H9 (cell line): ENCODE data around the gene SPOUT1. TPM values are rescaled to one million over a fixed set of nuclear protein-coding genes. Genes with fewer than 3 reads are reported as not detected.

Experiments
- DNase-seq: peaks from one replicate; pipeline ENCODE4 v3.0.0-alpha.2; 2017
- H2AFZ ChIP-seq: one replicate; pipeline ENCODE4 v1.6.1; 2013; ENCODE audit warnings: mild to moderate bottlenecking, low read length, control low read depth, moderate library complexity
- H2AK5ac ChIP-seq: 2 replicates; pipeline ENCODE4 v1.6.1; 2013; ENCODE audit warnings: low read length, control low read depth, mixed read lengths; ENCODE audit not compliant: insufficient read length
- H2BK120ac ChIP-seq: one replicate; pipeline ENCODE4 v1.6.1; 2013; ENCODE audit warnings: low read depth, mild to moderate bottlenecking, low read length, control low read depth, inconsistent platforms; ENCODE audit not compliant: poor library complexity, severe bottlenecking
- H2BK12ac ChIP-seq: 2 replicates; pipeline ENCODE4 v1.6.1; 2013; ENCODE audit warnings: low read length, control low read depth, mixed read lengths, low read depth; ENCODE audit not compliant: insufficient read length
- H2BK15ac ChIP-seq: 2 replicates; pipeline ENCODE4 v1.6.1; 2013; ENCODE audit warnings: low read depth, low read length, control low read depth
- H2BK20ac ChIP-seq: one replicate; pipeline ENCODE4 v1.6.1; 2013; ENCODE audit warnings: low read depth, mild to moderate bottlenecking, low read length, control low read depth, inconsistent platforms; ENCODE audit not compliant: poor library complexity, severe bottlenecking
- H2BK5ac ChIP-seq: 2 replicates; pipeline ENCODE4 v1.6.1; 2013; ENCODE audit warnings: low read length, control low read depth, mixed read lengths; ENCODE audit not compliant: insufficient read length
- H3K14ac ChIP-seq: 2 replicates; pipeline ENCODE4 v1.6.1; 2013; ENCODE audit warnings: low read length, control low read depth; ENCODE audit not compliant: insufficient read depth
- H3K18ac ChIP-seq: 2 replicates; pipeline ENCODE4 v1.6.1; 2013; ENCODE audit warnings: low read depth, mild to moderate bottlenecking, mixed read lengths, low read length, control low read depth; ENCODE audit not compliant: insufficient read length
- H3K23ac ChIP-seq: 2 replicates; pipeline ENCODE4 v1.6.1; 2013; ENCODE audit warnings: low read length, control low read depth, mixed read lengths, low read depth; ENCODE audit not compliant: insufficient read length
- H3K23me2 ChIP-seq: 2 replicates; pipeline ENCODE4 v1.6.1; 2013; ENCODE audit warnings: low read depth, mild to moderate bottlenecking, mixed read lengths, low read length, control low read depth; ENCODE audit not compliant: insufficient read length, poor library complexity, severe bottlenecking
- H3K27ac ChIP-seq: 2 replicates; pipeline ENCODE4 v1.5.1; 2013; ENCODE audit warnings: low read length, control low read depth, mixed read lengths, low read depth; ENCODE audit not compliant: insufficient read length
- H3K27me3 ChIP-seq: 2 replicates; pipeline ENCODE4 v1.6.1; 2013; ENCODE audit warnings: low read length, control low read depth, inconsistent platforms; ENCODE audit not compliant: insufficient read depth
- H3K4ac ChIP-seq: 2 replicates; pipeline ENCODE4 v1.6.1; 2013; ENCODE audit warnings: low read depth, mild to moderate bottlenecking, control low read depth, inconsistent platforms, low read length, moderate library complexity
- H3K4me1 ChIP-seq: 2 replicates; pipeline ENCODE4 v1.6.1; 2013; ENCODE audit warnings: low read length, control low read depth, inconsistent platforms; ENCODE audit not compliant: insufficient read depth
- H3K4me2 ChIP-seq: 2 replicates; pipeline ENCODE4 v1.6.1; 2013; ENCODE audit warnings: low read length, control low read depth, mixed read lengths; ENCODE audit not compliant: insufficient read length, insufficient read depth
- H3K56ac ChIP-seq: 2 replicates; pipeline ENCODE4 v1.6.1; 2013; ENCODE audit warnings: low read depth, mild to moderate bottlenecking, mixed read lengths, low read length, control low read depth; ENCODE audit not compliant: insufficient read length
- H3K79me1 ChIP-seq: 2 replicates; pipeline ENCODE4 v1.6.1; 2013; ENCODE audit warnings: low read depth, mild to moderate bottlenecking, moderate library complexity, low read length, control low read depth, inconsistent platforms; ENCODE audit not compliant: insufficient read depth, poor library complexity, severe bottlenecking
- H3K79me2 ChIP-seq: 2 replicates; pipeline ENCODE4 v1.6.1; 2013; ENCODE audit warnings: low read length, control low read depth, inconsistent platforms; ENCODE audit not compliant: insufficient read depth
- H3K9ac ChIP-seq: 2 replicates; pipeline ENCODE4 v1.6.1; 2013; ENCODE audit warnings: low read length, control low read depth, mixed read lengths; ENCODE audit not compliant: insufficient read length; ENCODE audit errors: extremely low read depth
- H3K9me3 ChIP-seq: one replicate; pipeline ENCODE4 v1.6.1; 2013; ENCODE audit warnings: low read depth, low read length, inconsistent platforms; ENCODE audit not compliant: control insufficient read depth
- H3T11ph ChIP-seq: one replicate; pipeline ENCODE4 v1.6.1; 2013; ENCODE audit warnings: mild to moderate bottlenecking, low read length, control low read depth, inconsistent platforms
- H4K20me1 ChIP-seq: one replicate; pipeline ENCODE4 v1.6.1; 2013; ENCODE audit not compliant: control insufficient read depth, insufficient read length, insufficient read depth
- H4K5ac ChIP-seq: 2 replicates; pipeline ENCODE4 v1.6.1; 2013; ENCODE audit warnings: low read depth, mild to moderate bottlenecking, mixed read lengths, low read length, control low read depth; ENCODE audit not compliant: insufficient read length
- H4K8ac ChIP-seq: replicated peaks from 2 replicates; pipeline ENCODE4 v1.6.1; 2013; ENCODE audit warnings: low read length, control low read depth, mixed read lengths, low read depth; ENCODE audit not compliant: insufficient read length
- H4K91ac ChIP-seq: 2 replicates; pipeline ENCODE4 v1.6.1; 2013; ENCODE audit warnings: low read depth, mild to moderate bottlenecking, moderate library complexity, mixed read lengths, low read length, control low read depth; ENCODE audit not compliant: insufficient read length
- H3K27ac Mint-ChIP-seq, 3 experiments: 2 replicates in 2 of 3; 3 replicates in 1 of 3; pipeline ENCODE4 v1.8.0; 2020 to 2021; ENCODE audit warnings: mixed read lengths in 3 of 3, mild to moderate bottlenecking in 1 of 3, moderate library complexity in 1 of 3
- H3K27me3 Mint-ChIP-seq: 2 replicates; pipeline ENCODE4 v1.8.0; 2021; ENCODE audit warnings: low read depth, mild to moderate bottlenecking, moderate library complexity, mixed read lengths
- H3K36me3 Mint-ChIP-seq, 3 experiments: 2 replicates in 2 of 3; 3 replicates in 1 of 3; pipeline ENCODE4 v1.8.0; 2020 to 2021; ENCODE audit warnings: low read depth in 3 of 3, mixed read lengths in 3 of 3; ENCODE audit not compliant: insufficient read depth in 1 of 3
- H3K4me1 Mint-ChIP-seq, 2 experiments: 2 replicates each; pipeline ENCODE4 v1.8.0; 2020; ENCODE audit warnings: mixed read lengths in 2 of 2
- H3K4me3 Mint-ChIP-seq, 2 experiments: 2 replicates in 1 of 2; 3 replicates in 1 of 2; pipeline ENCODE4 v1.8.0; 2020 to 2021; ENCODE audit warnings: mild to moderate bottlenecking in 2 of 2, mixed read lengths in 2 of 2, moderate library complexity in 1 of 2
- H3K9me3 Mint-ChIP-seq, 2 experiments: 2 replicates in 1 of 2; 3 replicates in 1 of 2; pipeline ENCODE4 v1.8.0; 2020; ENCODE audit warnings: mild to moderate bottlenecking in 2 of 2, mixed read lengths in 2 of 2, moderate library complexity in 1 of 2
- CTCF ChIP-seq: fragments of 200-600 bp; sonication (generic); conservative IDR thresholded peaks from 3 replicates; pipeline ENCODE4 v1.8.0; 2021; ENCODE audit warnings: antibody characterized with exemption, mild to moderate bottlenecking
- WGBS: extraction: QIAGEN DNeasy Blood & Tissue Kit; methylation state at CpG from one replicate; pipeline ENCODE4 v1.1.7; 2013; ENCODE audit warnings: missing lambda C conversion rate, low lambda C conversion rate, mixed read lengths; ENCODE audit not compliant: insufficient read length; ENCODE audit errors: extremely low coverage; 5-methylcytosine and 5-hydroxymethylcytosine counted together
- total RNA-seq: library from RNA; stranded (reverse); gene quantifications from 2 replicates; pipeline ENCODE4 v1.2.1, GENCODE V29; 2021

SPOUT1 gene
- total RNA-seq, 1 experiment from 2014 or later: 86.3 TPM

GRCh38 chr9:128840524-128840923 lies 10.9 kb upstream of the SPOUT1 start:
- H3K79me1 ChIP-seq: no peaks in the 10 kb centered on the region
- no peak for TF ChIP-seq CTCF
- no peak for DNase-seq
- Mint-ChIP-seq H3K4me1 (peaks cover 3 to 4% of the 10 kb centered on the region in 2 experiments; a peak in 1 of 4 replicates), H3K36me3 (peaks cover 7 to 20% (median 10%) of the 10 kb centered on the region in 3 experiments; a peak in 6 of 7 replicates), H3K27ac (no peak overlapping the region), H3K4me3 (no peak overlapping the region), H3K9me3 (no peaks in the 10 kb centered on the region), H3K27me3 (no peaks in the 10 kb centered on the region)
- no peak overlapping the region for H3K4me2 ChIP-seq
- H3K4me1 ChIP-seq: no peaks in the 10 kb centered on the region
- no peak overlapping the region for H4K8ac ChIP-seq
- H2BK20ac ChIP-seq: no peak overlapping the region
- H3K9me3 ChIP-seq: no peaks in the 10 kb centered on the region
- H2BK120ac ChIP-seq: no peak overlapping the region
- no peaks in the 10 kb centered on the region for H3K27me3 ChIP-seq
- no peak overlapping the region for H2BK15ac ChIP-seq
- no peaks in the 10 kb centered on the region for H3K79me2 ChIP-seq
- no peak overlapping the region for H4K5ac ChIP-seq
- H3K9ac ChIP-seq: no peak overlapping the region
- no peak overlapping the region for H2AFZ ChIP-seq
- H3K4ac ChIP-seq: no peak overlapping the region
- H2BK12ac ChIP-seq: no peak overlapping the region
- no peak overlapping the region for H3K27ac ChIP-seq
- no peak overlapping the region for H3T11ph ChIP-seq
- H2AK5ac ChIP-seq: no peak overlapping the region
- no peaks in the 10 kb centered on the region for H3K23me2 ChIP-seq
- no peak overlapping the region for H2BK5ac ChIP-seq
- no peak overlapping the region for H4K91ac ChIP-seq
- H3K14ac ChIP-seq: no peak overlapping the region
- H3K18ac ChIP-seq: no peak overlapping the region
- WGBS: no CpG with 5 or more reads among the region's 1 CpG
- no peak overlapping the region for H3K23ac ChIP-seq
- H4K20me1 ChIP-seq: no peaks in the 10 kb centered on the region
- H3K56ac ChIP-seq: no peak overlapping the region
